DLD1 (cell line): ENCODE results near the gene MOCS2.

Experiments used
- in situ Hi-C: cut with HindIII; loops from 2 replicates; pipeline ENCODE4 v1.10.0; 2017; ENCODE audit warnings: low sequenced_read_pairs

Gene MOCS2

DNA sequence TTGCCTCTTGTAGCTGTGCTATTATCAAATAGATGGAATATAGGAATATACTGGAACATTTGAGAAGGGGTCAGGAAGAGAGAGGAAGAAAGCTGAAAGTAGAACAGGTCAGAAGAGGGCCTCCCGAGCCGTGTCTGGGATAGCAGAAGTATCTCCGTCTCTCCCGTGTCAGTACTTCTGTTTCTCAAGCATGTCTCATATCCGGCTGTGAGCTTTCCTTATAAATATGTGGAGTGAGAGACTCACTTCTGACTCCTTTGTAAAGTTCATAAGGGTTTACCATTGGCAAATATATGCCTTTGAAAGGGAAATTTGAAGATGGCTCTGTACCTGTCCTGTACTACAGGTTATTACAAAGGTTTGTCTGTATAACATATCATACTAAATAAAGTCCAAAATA, 50.3 kb downstream of the MOCS2 start:
- in situ Hi-C loops, result no loop called here

DNA sequence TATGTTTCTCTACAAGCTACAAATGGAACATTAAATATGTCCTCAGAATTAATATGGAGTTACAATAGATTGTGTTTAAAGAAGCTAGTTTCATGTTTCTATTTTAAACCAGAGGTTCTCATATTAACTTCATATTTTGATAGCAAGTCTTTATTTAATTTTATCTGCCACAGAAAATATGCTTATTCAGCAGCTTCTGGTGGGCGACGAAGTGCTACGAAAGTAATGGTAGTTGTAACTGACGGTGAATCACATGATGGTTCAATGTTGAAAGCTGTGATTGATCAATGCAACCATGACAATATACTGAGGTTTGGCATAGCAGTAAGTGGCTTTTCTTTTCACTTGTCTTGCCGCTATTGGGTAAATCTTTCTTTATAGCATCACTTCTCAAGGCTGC, 54.2 kb downstream of the MOCS2 start:
- in situ Hi-C loops, result no loop called here

DNA sequence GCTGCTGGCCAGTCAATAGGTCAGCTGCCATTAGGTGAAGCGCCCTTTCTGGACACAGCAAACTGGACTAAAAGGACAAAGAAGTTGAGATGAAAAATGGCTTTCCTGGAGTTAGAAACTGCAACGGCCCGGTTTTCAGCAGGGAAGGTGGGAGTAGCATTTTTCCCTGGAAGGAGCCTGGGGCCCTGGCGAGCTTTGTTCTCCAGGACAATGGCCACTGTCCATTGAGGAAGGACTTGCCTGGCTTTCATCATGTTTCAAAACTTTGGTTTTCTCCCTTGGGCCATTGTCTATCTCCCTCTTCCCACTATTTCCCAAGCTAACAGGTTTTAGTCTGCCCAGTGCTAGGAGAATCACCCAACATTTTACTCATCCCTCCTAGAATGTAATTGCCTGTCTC, 56.2 kb downstream of the MOCS2 start:
- in situ Hi-C loops, result no loop called here

GRCh38 chr5:53052499-53052898, 57.1 kb downstream of the MOCS2 start:
- in situ Hi-C loops, result no loop called here

- in situ Hi-C loops, result no loop called here
These were observed 61.3 kb downstream of the MOCS2 start for GRCh38 chr5:53048248-53048647.
